ENCODE data around the gene GPX5. TPM values are rescaled to one million over a fixed set of nuclear protein-coding genes. Genes with fewer than 3 reads are reported as not detected.
"Not testable (repeated sequence)": the region's sequence is repeated elsewhere in the genome, so short reads cannot be mapped to it uniquely, and the experiment has no call there.

Gene GPX5, protein sequence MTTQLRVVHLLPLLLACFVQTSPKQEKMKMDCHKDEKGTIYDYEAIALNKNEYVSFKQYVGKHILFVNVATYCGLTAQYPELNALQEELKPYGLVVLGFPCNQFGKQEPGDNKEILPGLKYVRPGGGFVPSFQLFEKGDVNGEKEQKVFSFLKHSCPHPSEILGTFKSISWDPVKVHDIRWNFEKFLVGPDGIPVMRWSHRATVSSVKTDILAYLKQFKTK
- polyA plus RNA-seq (2013, experiment 1 of 2; ENCODE audit: insufficient read length), result not detected
- not detected for polyA plus RNA-seq (2013, experiment 2 of 2; ENCODE audit: insufficient read length)

DNA sequence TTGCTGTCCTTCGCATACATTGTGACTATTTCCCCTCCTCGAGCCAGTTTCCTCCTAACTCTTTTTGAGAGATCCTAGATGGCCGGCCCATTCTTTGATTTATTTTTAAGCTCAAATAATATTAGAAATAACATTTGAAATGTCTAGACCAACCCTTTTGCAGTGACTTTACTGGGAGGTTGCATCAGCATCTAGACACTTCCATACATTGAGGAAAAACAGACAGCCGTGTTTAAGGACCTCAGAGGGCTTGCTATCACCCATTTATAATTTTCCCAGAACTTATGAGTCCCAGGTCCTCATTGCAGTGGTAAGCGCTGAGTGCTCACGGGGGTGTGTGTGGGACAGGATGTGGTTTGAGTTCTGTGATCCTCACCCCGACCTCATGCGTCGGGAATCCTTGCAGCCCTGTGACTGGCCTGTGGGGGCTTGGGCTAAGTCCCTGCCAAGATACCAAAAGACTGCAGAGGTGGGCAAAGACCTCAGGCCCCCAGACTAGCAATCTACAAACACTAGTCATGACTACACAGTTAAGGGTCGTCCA is at the start of gene GPX5:
TSS of gene GPX5 (plus strand) at position 386 of the 544 bp plus-strand sequence. CDS start at position 519, 133 bp downstream.
- no peak for DNase-seq

DNA sequence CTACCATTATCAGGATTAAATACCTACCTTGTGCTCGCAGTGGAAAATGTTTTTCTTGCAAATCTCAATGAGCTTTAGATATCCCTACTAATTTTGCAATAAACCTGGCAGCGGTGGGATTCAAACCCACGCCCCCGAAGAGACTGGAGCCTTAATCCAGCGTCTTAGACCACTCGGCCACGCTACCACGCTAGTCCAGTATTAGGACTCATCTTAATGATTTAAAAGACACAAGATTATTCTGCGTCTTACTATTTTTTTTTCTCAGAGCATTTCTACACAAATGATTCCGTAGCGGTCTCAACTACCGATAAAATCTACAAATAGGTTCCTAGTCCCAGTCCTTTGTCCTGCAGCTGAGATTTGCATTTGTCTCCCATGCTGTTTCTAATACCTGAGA is 47.2 kb upstream of the GPX5 start:
- DNase-seq, result no peak

DNA sequence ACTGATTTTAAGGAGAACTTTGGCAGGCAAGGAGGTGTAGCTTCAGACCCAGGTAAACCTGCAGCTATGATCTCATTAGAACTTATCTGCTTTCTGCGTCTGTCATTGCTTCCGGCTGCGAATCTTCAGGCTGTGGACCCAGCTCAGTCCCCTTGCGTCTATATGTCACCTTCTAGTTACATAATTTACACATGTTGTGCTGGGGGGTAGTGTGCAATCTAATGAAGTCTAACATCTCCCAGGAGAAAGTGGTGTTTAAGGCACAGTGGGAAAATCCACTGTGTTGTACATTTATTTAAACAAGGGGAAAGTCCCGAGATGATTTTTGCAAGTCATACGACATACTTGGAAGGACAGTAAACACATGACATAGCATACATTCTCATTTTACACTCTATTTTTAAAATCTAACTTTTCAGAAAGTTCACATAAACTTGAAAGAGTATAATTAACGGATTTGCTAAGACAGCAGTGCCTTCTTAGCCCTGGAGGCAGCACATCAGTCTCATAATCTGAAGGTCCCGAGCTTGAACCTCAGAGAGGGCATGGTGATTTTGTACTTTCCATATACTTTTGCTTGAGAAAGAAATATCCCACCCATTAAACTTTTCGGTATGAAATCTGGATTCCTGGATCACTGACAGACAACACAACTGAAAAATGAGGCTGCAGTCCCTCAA is 45.3 kb upstream of the GPX5 start:
- DNase-seq, result no peak

DNA sequence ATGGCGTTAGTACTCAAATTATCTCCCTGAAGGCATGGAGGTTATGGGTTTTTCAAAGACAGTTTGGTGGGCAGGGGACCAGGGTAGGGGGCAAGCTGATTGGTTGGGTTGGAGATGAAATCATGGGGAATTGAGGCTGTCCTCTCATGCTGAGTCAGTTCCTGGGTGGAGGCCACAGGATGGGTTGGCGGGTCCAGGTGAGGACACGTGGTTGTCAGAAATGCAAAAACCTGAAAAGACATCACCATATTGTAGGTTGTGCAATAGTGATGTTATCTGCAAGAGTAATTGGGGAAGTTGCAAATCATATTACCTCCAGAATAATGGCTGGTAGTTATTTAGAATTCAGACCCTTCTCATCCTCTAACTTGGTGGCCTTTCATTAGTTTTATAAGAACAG is 40.2 kb upstream of the GPX5 start:
- no peak for DNase-seq

DNA sequence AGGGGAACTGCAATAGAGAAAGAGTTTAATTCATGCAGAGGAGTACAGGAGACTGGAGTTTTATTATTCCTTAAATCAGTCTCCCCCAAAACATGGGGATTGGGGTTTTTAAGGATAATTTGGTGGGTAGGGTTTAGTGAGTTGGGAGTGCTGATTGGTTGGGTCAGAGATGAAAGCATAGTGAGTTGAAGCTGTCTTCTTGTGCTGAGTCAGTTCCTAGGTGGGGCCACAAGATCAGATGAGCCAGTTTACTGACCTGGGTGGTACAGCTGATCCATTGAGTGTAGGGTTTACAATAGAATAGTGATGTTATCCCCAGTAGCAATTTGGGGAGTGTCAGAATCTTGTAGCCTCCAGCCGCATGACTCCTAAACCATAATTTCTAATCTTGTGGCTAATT is 39.1 kb upstream of the GPX5 start:
- DNase-seq, result no peak

DNA sequence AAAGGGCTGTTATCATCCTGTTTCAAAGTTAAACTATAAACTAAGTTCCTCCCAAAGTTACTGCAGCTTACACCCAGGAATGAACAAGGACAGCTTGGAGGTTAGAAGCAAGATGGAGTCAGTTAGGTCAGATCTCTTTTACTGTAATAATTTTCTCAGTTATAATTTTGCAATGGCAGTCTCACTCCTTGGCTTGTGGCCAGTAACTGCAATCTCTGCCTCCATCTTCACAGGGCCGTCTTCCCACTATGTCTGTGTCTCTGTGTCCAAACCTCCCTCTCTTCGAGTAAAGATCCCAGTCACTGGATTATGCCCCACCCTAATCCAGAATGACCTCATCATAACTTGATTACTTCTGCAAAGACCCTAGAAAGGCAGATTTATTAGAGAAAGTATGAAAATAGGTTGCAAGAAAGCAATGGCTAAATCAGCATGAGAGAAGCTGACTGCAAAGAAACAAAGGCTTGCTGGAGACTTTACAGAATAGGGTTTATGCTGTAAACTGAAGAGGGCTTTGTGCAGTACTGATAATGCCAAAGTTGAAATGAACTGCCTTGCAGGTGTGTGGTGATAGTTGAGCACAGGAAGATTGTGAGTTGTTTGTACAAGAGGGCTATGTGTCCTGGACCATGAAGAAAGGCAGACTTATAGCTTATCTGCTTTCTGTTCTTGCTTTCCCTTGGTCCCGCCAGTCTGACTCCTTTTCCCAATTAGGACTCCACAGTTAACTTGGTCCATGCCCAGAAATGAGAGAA is 38.5 kb upstream of the GPX5 start:
- no peak for DNase-seq

DNA sequence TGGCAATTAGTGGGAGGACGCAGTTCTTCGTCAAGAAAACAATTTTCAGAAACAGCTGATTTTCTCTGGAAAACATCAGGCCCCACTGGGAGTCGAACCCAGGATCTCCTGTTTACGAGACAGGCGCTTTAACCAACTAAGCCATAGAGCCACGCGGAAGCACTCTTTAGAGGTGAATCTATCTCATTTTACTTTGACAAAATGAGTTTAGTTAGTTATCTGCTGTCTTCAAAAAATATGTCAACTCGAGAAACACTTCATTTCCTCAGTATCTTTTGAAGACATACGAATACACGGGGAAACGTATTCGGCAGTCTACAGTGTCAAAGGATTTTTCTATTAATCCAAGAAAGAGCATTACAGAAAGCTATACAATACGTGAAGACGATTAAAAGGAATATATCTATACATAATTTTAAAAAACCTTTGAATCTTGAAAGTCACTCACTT is 36.7 kb upstream of the GPX5 start:
- peak; percentile 74 for DNase-seq

DNA sequence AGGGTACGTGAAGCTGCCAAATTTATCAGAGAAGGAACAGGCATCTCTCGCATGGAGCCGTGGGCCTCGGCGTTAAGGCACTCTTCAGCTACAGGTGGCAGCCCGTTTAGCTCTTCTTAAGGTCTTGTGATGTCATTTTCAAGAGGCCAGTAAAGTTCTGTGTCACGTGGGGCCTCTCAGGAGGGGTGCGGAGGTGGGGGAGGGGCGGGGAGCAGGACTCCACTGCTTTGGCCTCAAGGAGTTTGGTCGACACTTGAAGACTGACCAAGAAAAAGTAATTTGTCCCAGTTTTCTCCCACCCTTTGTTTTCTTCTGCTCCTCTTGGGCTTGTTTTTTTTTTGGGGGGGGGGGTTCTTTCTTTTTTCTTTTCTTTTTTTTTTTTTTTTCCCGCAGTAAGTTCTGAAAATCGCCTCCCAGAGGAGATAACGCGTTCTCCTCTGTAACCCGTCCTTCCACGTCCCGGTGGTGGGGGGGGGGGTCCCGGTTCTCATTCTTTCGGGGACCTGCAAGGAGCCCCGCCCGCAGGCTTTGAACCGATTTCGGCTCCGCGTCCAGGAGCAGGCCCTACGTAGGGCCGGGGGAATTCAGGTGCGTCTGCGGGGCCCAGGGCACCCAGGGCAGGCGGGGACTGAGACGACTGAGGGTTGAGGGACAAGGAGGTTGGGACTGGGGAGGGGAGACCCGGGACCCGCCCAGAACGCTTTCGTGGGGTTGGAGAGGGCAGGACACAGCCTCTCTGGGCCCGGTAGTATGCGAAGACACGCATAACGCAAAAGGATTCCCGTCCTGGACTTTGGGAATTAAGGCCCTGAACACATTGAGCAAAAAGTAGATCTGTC is 36.1 kb upstream of the GPX5 start:
- DNase-seq, result peak; percentile 80

DNA sequence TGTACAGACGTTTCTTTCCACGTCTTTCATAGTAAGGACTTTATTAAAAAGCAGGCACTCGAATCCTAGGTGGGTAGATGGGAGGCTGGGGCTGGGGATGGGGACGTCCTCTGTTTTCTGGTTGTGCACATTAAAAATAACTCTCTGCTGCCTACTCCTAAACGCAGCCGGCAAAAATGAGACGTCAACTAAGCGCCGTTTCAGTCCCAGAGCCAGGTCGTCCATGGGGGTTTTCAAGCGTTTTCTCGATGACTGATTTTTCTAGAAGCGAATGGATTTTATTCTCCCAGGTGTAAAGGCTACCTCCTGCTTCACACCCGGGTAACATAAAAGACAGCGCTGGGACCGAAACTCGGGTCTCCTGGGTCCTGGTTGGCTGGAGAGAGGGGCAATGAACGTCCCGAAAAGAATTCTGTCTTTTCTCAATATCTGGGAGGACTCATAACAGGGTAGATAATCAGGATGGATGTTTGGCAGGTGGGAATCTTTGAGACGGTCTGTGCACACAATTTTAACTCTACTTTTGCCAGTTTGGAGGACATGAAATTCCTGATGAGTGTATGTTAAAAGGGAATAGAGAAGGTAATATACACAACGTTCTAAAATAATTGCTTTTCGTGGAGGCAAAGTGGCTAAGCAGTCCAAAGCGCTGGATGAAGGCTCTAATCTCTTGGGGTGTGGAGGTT is 35.3 kb upstream of the GPX5 start:
- DNase-seq, result peak; percentile 20

DNA sequence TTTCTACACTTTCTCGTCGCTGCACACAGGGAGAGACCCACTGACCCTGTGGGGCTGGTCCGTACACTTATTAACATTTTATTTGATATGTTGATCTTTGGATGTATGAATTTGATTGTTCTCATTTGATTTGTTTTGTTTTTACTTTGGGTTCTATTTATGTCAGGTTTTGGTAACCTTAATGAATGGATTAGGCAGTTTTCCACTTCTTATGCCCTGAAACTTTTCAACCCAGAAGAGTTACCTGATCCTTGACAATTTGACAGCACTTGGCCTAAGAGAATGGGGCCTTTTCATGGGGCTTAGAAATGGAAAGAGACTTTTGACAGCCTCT is 33.7 kb upstream of the GPX5 start:
- DNase-seq, result no peak

DNA sequence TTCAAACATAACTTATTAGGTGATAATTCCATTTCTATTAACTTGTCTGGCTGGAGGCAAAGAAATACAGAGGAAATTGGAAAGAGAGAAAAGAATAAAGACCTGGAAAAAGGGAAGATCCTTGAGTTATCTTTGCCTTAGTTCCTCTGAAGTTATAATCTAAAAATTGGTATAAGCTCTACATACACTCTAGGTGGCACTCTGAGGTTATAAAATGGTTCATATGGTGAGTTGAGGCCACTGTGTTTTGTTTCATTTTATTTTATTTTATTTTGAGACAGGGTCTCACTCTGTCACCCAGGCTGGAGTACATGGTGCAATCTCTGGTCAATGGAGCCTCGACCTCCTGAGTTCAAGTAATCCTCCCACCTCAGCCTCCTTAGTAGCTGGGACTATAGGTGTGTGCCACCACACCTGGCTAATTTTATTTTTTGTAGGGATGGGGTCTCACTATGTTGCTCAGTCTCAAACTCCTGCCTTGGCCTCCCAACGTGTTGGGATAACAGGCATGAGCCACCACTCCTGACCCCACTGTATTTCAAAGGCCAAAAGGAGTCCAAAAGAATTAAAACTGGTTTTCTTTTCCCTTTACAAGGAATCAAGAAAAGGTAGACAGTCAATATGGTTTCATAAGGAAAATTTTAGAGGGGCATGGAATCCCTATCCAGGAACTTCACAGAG is 29.4 kb upstream of the GPX5 start:
- DNase-seq, result peak; percentile 4

DNA sequence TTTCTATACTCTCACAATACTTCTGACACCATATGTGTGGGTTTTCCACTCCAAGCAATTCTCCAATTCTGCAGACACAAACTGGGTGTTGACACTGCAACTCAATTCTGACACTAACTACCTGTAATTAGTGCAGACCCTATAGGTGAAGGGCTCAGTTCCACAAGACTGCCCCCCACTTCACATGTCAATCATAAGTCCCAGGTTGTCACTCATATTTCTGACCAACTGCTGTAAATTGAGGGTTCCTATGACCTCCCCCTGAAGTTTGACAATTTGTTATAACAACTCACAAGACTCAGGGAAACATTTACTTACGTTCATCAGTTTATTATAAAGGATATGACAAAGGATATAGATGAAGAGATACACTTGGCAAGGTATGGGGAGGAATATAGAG is 28.4 kb upstream of the GPX5 start:
- no peak for DNase-seq

DNA sequence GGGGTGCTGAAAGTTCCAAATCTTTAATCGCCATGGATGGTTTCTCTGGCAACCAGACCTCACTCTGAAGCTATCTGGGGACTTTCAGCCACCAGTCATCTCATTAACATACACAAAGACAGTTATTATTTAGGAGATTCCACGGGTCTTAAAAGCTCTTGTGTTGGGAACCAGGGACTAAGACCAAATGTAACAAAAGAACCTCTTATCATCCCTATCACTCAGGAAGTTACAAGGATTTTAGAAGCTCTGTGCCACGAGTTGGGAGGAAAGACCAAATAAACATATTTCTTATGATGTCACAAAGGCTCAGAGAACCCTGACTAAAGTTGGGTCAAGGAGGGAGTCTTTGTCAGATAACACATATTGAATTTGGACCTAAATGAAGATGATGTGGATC is 27.8 kb upstream of the GPX5 start:
- no peak for DNase-seq

DNA sequence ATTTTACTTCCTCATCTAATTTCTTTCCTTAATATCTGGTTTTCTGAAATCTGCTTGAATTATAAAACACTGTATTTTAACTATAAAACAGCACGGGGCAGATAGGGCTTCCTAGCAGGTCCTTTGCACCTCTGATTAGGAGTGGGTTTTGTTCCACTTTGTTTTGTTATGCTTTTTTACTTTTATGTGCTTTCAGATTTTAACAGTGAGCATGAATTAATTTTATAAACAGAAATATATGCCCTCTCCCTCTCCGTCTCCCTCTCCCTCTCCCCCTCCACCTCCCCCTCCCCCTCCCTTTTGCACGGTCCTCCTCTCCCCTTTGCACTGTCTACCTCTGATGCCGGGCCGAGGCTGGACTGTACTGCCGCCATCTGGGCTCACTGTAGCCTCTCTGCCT is 24.4 kb upstream of the GPX5 start:
- DNase-seq, result no peak

DNA sequence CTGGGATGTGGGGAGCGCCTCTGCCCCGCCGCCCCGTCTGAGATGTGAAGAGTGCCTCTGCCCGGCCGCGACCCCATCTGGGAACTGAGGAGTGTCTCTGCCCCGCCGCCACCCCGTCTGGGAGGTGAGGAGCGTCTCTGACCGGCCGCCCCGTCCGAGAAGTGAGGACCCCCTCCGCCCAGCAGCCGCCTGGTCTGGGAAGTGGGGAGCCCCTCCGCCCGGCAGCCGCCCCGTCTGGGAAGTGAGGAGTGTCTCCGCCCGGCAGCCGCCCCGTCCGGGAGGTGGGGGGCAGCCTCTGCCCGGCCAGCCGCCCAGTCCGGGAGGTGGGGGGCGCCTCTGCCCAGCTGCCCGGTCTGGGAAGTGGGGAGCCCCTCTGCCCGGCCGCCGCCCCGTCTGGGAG is 23.5 kb upstream of the GPX5 start:
- DNase-seq, result not testable (repeated sequence)

DNA sequence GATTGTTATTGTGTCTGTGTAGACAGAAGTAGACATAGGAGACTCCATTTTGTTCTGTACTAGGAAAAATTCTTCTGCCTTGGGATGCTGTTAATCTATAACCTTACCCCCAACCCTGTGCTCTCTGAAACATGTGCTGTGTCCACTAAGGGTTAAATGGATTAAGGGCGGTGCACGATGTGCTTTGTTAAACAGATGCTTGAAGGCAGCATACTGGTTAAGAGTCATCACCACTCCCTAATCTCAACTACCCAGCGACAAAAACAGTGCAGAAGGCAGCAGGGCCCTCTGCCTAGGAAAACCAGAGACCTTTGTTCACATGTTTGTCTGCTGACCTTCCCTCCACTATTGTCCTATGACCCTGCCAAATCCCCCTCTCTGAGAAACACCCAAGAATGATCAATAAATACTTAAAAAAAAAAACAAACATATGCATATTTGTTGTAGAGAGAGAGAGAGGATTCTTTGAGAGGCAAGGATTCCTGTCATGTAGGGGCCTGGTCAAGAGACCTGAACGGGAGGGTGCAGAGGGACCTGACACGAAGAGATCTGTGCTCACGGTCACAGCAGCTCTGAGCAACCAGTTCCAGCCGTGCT is 22.9 kb upstream of the GPX5 start:
- DNase-seq, result not testable (repeated sequence)

DNA sequence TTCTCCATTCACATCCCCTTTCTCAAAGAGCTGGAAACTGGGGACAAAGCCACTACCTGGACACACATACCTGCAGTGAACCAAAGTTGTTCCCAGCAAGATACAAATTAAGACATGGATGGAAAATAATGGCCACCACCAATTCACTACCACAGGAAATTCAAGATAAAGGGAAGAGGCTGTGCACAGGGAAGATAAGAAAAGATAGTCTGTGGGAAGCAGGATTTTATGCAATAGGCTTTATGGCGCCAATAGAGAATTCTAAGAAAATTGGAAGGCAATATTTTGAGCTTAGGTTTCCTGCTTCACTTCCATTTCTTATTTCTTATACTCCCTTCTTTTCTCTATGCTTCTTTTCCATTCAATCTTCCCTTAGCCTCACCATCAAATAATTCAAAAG is 19.9 kb upstream of the GPX5 start:
- no peak for DNase-seq

DNA sequence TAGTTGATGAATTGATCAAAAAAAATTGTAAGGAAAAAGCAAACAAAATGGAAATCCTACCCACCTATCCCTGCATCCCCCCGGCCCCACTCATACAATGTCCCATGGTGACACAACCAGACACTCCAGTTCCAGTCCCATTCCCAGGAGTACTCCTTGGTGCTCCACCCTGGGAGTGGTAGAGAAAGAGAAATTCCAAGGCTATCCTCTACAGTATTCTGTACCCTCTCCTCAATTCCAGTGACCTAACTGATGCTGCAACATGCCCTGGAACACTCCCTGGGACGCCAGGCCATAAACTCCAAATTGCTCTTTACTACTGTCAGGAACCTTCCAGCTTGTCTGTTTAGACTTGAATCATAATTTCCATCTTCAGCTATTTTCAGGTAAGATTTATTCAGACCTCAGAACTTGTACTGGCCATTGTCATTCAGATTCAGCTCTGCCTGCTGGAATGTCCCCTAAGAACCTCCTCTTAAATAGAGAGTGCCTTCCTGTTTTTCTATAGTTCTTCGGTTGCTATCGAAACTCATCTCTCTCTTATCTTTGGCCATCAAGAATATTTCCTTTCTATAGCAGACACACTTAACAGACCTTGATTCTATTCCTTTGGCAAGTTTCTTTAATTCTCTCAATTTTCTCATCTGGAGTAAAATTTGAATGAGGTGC is 18.7 kb upstream of the GPX5 start:
- DNase-seq, result no peak

DNA sequence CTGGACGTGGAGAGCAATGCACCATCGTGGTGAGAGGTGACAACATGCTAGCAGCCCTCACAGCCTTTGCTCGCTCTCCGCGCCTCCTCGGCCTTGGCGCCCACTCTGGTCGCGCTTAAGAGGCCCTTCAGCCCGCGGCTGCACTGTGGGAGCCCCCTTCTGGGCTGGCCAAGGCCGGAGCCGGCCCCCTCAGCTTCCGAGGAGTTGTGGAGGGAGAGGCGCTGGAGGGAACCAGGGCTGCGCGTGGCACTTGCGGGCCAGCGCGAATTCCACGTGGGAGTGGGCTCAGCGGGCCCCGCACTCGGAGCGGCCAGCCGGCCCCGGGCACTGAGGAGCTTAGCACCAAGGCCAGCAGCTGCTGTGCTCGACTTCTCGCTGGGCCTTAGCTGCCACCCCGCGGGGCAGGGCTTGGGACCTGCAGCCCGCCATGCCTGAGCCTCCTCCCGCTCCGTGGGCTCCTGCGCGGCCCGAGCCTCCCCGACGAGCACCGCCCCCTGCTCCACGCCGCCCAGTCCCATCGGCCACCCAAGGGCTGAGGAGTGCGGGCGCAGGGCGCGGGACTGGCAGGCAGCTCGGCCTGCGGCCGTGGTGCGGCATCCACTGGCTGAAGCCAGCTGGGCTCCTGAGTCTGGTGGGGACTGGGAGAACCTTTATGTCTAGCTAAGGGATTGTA is 13.9 kb upstream of the GPX5 start:
- no peak for DNase-seq

DNA sequence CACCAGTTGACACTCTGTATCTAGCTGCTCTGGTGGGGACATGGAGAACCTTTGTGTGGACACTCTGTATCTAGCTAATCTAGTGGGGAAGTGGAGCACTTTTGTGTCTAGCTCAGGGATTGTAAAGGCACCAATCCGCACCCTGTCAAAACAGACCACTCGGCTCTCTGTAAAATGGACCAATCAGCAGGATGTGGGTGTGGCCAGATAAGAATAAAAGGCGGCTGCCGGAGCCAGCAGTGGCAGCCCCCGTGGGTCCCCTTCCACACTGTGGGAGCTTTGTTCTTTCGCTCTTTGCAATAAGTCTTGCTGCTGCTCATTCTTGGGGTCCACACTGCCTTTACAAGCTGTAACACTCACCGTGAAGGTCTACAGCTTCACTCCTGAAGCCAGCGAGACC is 13.3 kb upstream of the GPX5 start:
- DNase-seq, result not testable (repeated sequence)
